Nephron (organoid): ENCODE measurements around the gene RAET1L.

Source experiments
- H3K27ac Mint-ChIP-seq, 3 experiments: 2 replicates each; pipeline ENCODE4 v1.8.0; 2020; ENCODE audit warnings: mixed read lengths in 3 of 3, mild to moderate bottlenecking in 2 of 3, moderate library complexity in 1 of 3
- H3K27me3 Mint-ChIP-seq: 2 replicates; pipeline ENCODE4 v1.8.0; 2021; ENCODE audit warnings: low read depth, mild to moderate bottlenecking, moderate library complexity, mixed read lengths
- H3K36me3 Mint-ChIP-seq: 2 replicates; pipeline ENCODE4 v1.8.0; 2020; ENCODE audit warnings: low read depth, mixed read lengths
- H3K4me1 Mint-ChIP-seq: 2 replicates; pipeline ENCODE4 v1.8.0; 2020; ENCODE audit warnings: mixed read lengths
- H3K4me3 Mint-ChIP-seq, 3 experiments: 2 replicates each; pipeline ENCODE4 v1.8.0; 2020; ENCODE audit warnings: mild to moderate bottlenecking in 3 of 3, mixed read lengths in 3 of 3, moderate library complexity in 2 of 3
- H3K9me3 Mint-ChIP-seq: 2 replicates; pipeline ENCODE4 v1.8.0; 2020; ENCODE audit warnings: mixed read lengths
- CTCF ChIP-seq, 3 experiments: fragments of 200-600 bp; sonication (generic); IDR thresholded peaks; one replicate each; pipeline ENCODE4 v1.5.0; 2021; ENCODE audit warnings: antibody characterized with exemption in 3 of 3; ENCODE audit not compliant: unreplicated experiment in 3 of 3

The RAET1L gene

DNA sequence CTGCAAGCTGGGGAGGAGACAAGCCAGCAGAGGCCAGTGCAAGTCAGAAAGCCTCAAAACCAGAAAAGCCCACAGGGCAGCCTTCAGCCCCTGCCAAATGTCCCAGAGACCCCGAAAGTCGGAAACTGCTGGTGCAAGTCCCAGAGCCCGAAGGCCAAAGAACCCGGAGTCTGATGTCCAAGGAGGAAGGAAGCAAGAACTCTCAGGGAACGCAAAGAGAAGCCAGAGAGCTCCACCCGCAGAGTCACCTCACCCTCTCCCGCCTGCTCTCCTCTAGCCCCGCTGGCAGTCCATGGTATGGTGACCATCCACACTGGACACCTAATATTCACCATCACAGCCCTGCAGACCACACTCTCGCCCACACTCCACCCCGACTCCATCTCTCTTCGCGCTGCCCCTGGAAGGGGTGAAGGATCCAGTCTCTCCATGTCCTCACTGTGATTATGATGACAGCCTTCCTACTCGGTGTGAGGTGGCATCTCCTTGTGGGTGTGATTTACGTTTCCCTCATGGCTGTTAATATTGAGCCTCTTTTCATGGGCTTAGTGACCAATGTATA is 33.0 kb upstream of the RAET1L start:
- Mint-ChIP-seq H3K4me1 (peaks cover 10% of the 10 kb centered on the region), H3K4me3 (no peak overlapping the region), H3K36me3 (peaks cover 14% of the 10 kb centered on the region), H3K27me3 (peaks cover 54% of the 10 kb centered on the region), H3K9me3 (peaks cover 12% of the 10 kb centered on the region), H3K27ac (no peak overlapping the region)
- TF ChIP-seq CTCF (IDR thresholded peaks at IDR 0.05; ENCODE audit: unreplicated experiment in 3 of 3), result no peak

- TF ChIP-seq CTCF (IDR thresholded peaks at IDR 0.05; ENCODE audit: unreplicated experiment in 3 of 3), result no peak
- Mint-ChIP-seq H3K9me3 (peaks cover 15% of the 10 kb centered on the region), H3K36me3 (peaks cover 14% of the 10 kb centered on the region), H3K4me3 (no peak overlapping the region), H3K27me3 (peaks cover 62% of the 10 kb centered on the region), H3K27ac (no peak overlapping the region), H3K4me1 (peaks cover 10% of the 10 kb centered on the region)
Measured at GRCh38 chr6:150057501-150057951, 32.2 kb upstream of the RAET1L start.

DNA sequence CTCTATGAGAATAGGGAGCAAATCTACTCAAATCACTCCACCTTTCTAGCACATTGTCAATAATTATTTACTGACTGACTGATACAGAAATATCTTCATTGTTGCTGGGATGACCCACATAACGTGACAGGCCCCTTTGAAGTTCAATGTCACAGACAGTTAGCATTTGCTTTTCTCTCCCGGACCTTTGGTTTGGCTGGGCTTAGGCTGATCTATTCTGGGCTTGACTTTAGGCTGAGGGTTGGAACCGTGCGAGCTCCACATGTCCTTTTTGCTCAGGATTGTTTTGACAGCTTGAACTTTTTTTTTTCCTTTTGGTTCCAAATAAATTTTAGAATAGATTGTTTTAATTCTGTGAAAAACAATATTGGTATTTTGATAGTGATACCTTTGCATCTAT is 31.6 kb upstream of the RAET1L start:
- H3K27me3 Mint-ChIP-seq, result peaks cover 68% of the 10 kb centered on the region

DNA sequence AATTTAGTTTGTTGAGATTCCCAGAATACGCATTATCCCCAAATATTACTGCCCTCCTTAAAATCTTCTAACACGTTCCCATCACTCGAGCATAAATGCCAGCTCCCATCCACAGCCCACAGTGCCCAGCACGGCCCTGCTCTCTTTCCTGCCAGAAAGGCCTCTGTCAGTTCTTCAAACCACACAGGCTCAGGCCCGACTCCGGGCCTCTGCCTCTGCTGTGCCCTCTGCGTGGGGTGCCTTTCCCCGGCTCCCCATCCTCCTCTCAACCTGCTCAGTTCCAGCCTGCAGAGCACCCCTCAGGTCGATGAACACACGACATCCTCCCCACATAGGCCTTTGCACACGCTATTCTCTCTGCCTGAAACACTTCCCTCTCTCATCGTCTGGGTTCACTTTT is 30.8 kb upstream of the RAET1L start:
- H3K27ac Mint-ChIP-seq, result no peak overlapping the region
- no peak for TF ChIP-seq CTCF (IDR thresholded peaks at IDR 0.05; ENCODE audit: unreplicated experiment in 3 of 3)
- peaks cover 6% of the 10 kb centered on the region for H3K36me3 Mint-ChIP-seq
- peaks cover 74% of the 10 kb centered on the region for H3K27me3 Mint-ChIP-seq
- no peak overlapping the region for H3K4me3 Mint-ChIP-seq
- peaks cover 15% of the 10 kb centered on the region for H3K9me3 Mint-ChIP-seq
- peaks cover 10% of the 10 kb centered on the region for H3K4me1 Mint-ChIP-seq

More for the DNA sequence above, 31.6 kb upstream of the RAET1L start:
- TF ChIP-seq CTCF (IDR thresholded peaks at IDR 0.05; ENCODE audit: unreplicated experiment in 3 of 3), result no peak
- no peak overlapping the region for H3K27ac Mint-ChIP-seq
- H3K4me3 Mint-ChIP-seq, result no peak overlapping the region
- H3K36me3 Mint-ChIP-seq, result peaks cover 8% of the 10 kb centered on the region
- H3K4me1 Mint-ChIP-seq, result peaks cover 10% of the 10 kb centered on the region
- H3K9me3 Mint-ChIP-seq, result peaks cover 15% of the 10 kb centered on the region

- H3K36me3 Mint-ChIP-seq, result no peaks in the 10 kb centered on the region
- no peak for TF ChIP-seq CTCF (IDR thresholded peaks at IDR 0.05; ENCODE audit: unreplicated experiment in 3 of 3)
- H3K27ac Mint-ChIP-seq, result no peak overlapping the region
- peaks cover 15% of the 10 kb centered on the region for H3K9me3 Mint-ChIP-seq
- H3K27me3 Mint-ChIP-seq, result peaks cover 69% of the 10 kb centered on the region
- H3K4me3 Mint-ChIP-seq, result no peak overlapping the region
- peaks cover 16% of the 10 kb centered on the region for H3K4me1 Mint-ChIP-seq
Measured at GRCh38 chr6:150055131-150055530, 29.8 kb upstream of the RAET1L start.

- H3K36me3 Mint-ChIP-seq, result no peaks in the 10 kb centered on the region
- peaks cover 15% of the 10 kb centered on the region for H3K9me3 Mint-ChIP-seq
- peaks cover 63% of the 10 kb centered on the region for H3K27me3 Mint-ChIP-seq
- TF ChIP-seq CTCF (IDR thresholded peaks at IDR 0.05; ENCODE audit: unreplicated experiment in 3 of 3), result no peak
- H3K4me3 Mint-ChIP-seq, result no peak overlapping the region
- no peak overlapping the region for H3K27ac Mint-ChIP-seq
- peaks cover 16% of the 10 kb centered on the region for H3K4me1 Mint-ChIP-seq
Measured at GRCh38 chr6:150053450-150053849, 28.1 kb upstream of the RAET1L start.
